Measurements from ENCODE around the gene EIF4A3. TPM values are rescaled to one million over a fixed set of nuclear protein-coding genes. Genes with fewer than 3 reads are reported as not detected.

EIF4A3 gene
- polyA plus RNA-seq, 2 of the 4 experiments (the other 2 are of a cell fraction) = 181 to 189 TPM

- ATAC-seq (no peak), FAIRE-seq (no peak), DNase-seq (ENCODE audit: low read depth in 1 of 2, low spot score in 1 of 2) (no peak)
- TF ChIP-seq POLR2AphosphoS2 (conservative IDR thresholded peaks at IDR 0.05; ENCODE audit: low read length) (no peak), USF2 (IDR thresholded peaks at IDR 0.05) (no peak), RARB (CRISPR knock-in tag; IDR thresholded peaks at IDR 0.05) (no peak), HEYL (CRISPR knock-in tag; IDR thresholded peaks at IDR 0.05) (no peak), ZSCAN20 (CRISPR knock-in tag; IDR thresholded peaks at IDR 0.05) (no peak), PBX3 (IDR thresholded peaks at IDR 0.05) (no peak), FOSB (CRISPR knock-in tag; IDR thresholded peaks at IDR 0.05) (no peak), HOXB13 (CRISPR knock-in tag; IDR thresholded peaks at IDR 0.05; ENCODE audit: low read depth) (no peak), PHF8 (IDR thresholded peaks at IDR 0.05; ENCODE audit: borderline replicate concordance, low read depth) (no peak)
- WGBS (ENCODE audit: missing lambda C conversion rate) = 91% methylated on average over 23 of the region's 23 CpGs
- Histone ChIP-seq H3K4me3 (no peak overlapping the region), H3K9me3 (no peaks in the 10 kb centered on the region), H3K27ac (no peak overlapping the region), H3K4me2 (no peak overlapping the region), H3K4me1 (peaks cover 15% of the 10 kb centered on the region)
- ChIA-PET POLR2A (no interaction called here), CTCF (interaction anchor here (1.2 to 3.9 kb wide), 4 partner anchors 10 to 107 kb away, joined by 3 to 18 read pairs (median 6); partner anchors contain the start of gene GAA)
These were observed 42.7 kb upstream of the EIF4A3 start for GRCh38 chr17:80189611-80190010.

- DNase-seq (ENCODE audit: low read depth in 1 of 2, low spot score in 1 of 2) = peak in 1 of 2 experiments; percentile 51
- H3K4me1 ChIP-seq = peaks cover 15% of the 10 kb centered on the region
- H3K4me2 ChIP-seq = peak overlapping the region; percentile 87
- no peaks in the 10 kb centered on the region for H3K9me3 ChIP-seq
- ATAC-seq = peak; percentile 30 to 70; a peak in 5 of 6 replicates
- POLR2A ChIA-PET = interaction anchor here (0.5 to 1.1 kb wide), 2 partner anchors 42 to 86 kb away, joined by 3 read pairs; partner anchors contain the start of gene GAA
- peak overlapping the region; percentile 27; the same call in 1 of the 3 replicates for H3K4me3 ChIP-seq
- CTCF ChIA-PET = interaction anchor here (1.3 to 7.9 kb wide), 4 partner anchors 9 to 86 kb away, joined by 4 to 60 read pairs (median 12); partner anchors contain the start of gene GAA
- no peak for FAIRE-seq
- WGBS (ENCODE audit: missing lambda C conversion rate) = 34% methylated on average over 18 of the region's 18 CpGs
- TF ChIP-seq SMC3 (IDR thresholded peaks at IDR 0.05) (no peak), MAX (IDR thresholded peaks at IDR 0.05) (0 out of 2 replicates have a peak, but pooled peaks have one; percentile 29)
- peak overlapping the region; percentile 67 to 70 for H3K27ac ChIP-seq
These were observed 40.6 kb upstream of the EIF4A3 start for GRCh38 chr17:80187515-80187941.

- FAIRE-seq (no peak), ATAC-seq (peak; percentile 25 to 64; a peak in 4 of 6 replicates), DNase-seq (ENCODE audit: low read depth in 1 of 2, low spot score in 1 of 2) (peak; percentile 42 to 58)
- Histone ChIP-seq H3K4me3 (peak overlapping the region; percentile 27; the same call in 1 of the 3 replicates), H3K27ac (peak overlapping the region; percentile 67 to 70), H3K9me3 (no peaks in the 10 kb centered on the region), H3K4me2 (peak overlapping the region; percentile 87), H3K4me1 (peaks cover 15% of the 10 kb centered on the region)
- 53% methylated on average over 16 of the region's 16 CpGs for WGBS (ENCODE audit: missing lambda C conversion rate)
- POLR2A ChIA-PET = interaction anchor here (0.5 to 1.1 kb wide), 2 partner anchors 41 to 86 kb away, joined by 3 read pairs; partner anchors contain the start of gene GAA
- CTCF ChIA-PET = interaction anchor here (1.8 to 7.9 kb wide), 3 partner anchors 9 to 86 kb away, joined by 5 to 60 read pairs (median 18); partner anchors contain the start of gene GAA
- TF ChIP-seq CEBPB (IDR thresholded peaks at IDR 0.05) (peak in 1 of 2 experiments; percentile 26; a peak in 1 of 4 replicates), FOSL2 (IDR thresholded peaks at IDR 0.05) (no peak), FOSL2 (CRISPR knock-in tag; IDR thresholded peaks at IDR 0.05) (peak; percentile 50), ZFP36 (IDR thresholded peaks at IDR 0.05; ENCODE audit: borderline replicate concordance, partially characterized antibody) (no peak)
These were observed 40.2 kb upstream of the EIF4A3 start for GRCh38 chr17:80187090-80187489.

- ChIA-PET POLR2A (no interaction called here), CTCF (interaction anchor here (0.9 to 7.9 kb wide), 2 partner anchors 10 to 104 kb away, joined by 3 to 60 read pairs; no protein-coding TSS in a partner anchor)
- DNase-seq (ENCODE audit: low read depth in 1 of 2, low spot score in 1 of 2) = no peak
- no peak for ATAC-seq
- Histone ChIP-seq H3K27ac (no peak overlapping the region), H3K4me1 (peaks cover 15% of the 10 kb centered on the region), H3K9me3 (no peaks in the 10 kb centered on the region), H3K4me2 (no peak overlapping the region), H3K4me3 (no peak overlapping the region)
- no peak for TF ChIP-seq RAD21 (conservative IDR thresholded peaks at IDR 0.05 in 1 of 2, IDR thresholded peaks at IDR 0.05 in 1 of 2)
- FAIRE-seq = no peak
- WGBS (ENCODE audit: missing lambda C conversion rate) = 86% methylated on average over 9 of the region's 9 CpGs
These were observed 39.0 kb upstream of the EIF4A3 start for GRCh38 chr17:80185968-80186367.
